GM12891 (cell line): ENCODE results near the gene ENTPD7.
"Not testable (repeated sequence)": the region's sequence is repeated elsewhere in the genome, so short reads cannot be mapped to it uniquely, and the experiment has no call there.

Experiments
- POLR2A ChIP-seq: IDR thresholded peaks from 2 replicates; pipeline ENCODE4 v1.6.1; 2011; ENCODE audit warnings: low read depth, low read length, control low read depth
- SPI1 ChIP-seq: IDR thresholded peaks from 2 replicates; pipeline ENCODE4 v1.6.1; 2011; ENCODE audit warnings: low read depth, low read length, control low read depth

GRCh38 chr10:99625124-99625523 is 34.2 kb upstream of the ENTPD7 start:
- not testable (repeated sequence) for TF ChIP-seq SPI1, POLR2A
